Dermis microvascular lymphatic vessel endothelial cell (primary cell): ENCODE measurements around the gene HS6ST2. TPM values are rescaled to one million over a fixed set of nuclear protein-coding genes. Genes with fewer than 3 reads are reported as not detected.
A peak's percentile ranks its signal among the peaks of the same experiment; 100 is the strongest.

Experiments
- DNase-seq, 2 donors: peaks; one replicate each; pipeline versions ENCODE4 v3.0.0 to v3.0.0-alpha.2; 2010; ENCODE audit warnings: low read depth in 2 of 2
- total RNA-seq: library from RNA; depleted of rRNA; stranded (reverse); fragments of >200 nt; gene quantifications from 2 replicates; pipeline ENCODE4 v1.2.1, GENCODE V29; 2014

The HS6ST2 gene
- total RNA-seq, 1 donor from 2014 or later = 0.13 TPM

DNA sequence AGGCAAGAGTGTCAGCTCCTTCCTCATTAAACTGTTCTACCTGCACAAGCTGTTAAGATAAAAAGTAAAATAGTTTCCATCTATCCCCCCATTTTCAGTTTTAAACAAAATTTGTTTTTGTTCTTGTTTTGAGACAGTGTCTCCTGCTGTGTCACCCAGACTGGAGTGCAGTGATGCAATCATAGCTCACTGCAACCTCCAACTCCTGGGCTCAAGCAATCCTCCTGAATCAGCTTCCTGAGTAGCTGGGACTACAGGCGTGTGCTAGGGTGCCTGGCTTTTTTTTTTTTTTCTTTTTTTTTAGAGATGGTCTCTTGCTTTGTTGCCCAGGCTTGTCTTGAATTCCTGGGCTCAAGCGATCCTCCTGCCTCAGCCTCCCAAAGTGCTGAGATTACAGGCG, 105.4 kb downstream of the HS6ST2 start:
- no peak for DNase-seq

GRCh38 chrX:132848296-132848970, 110.0 kb downstream of the HS6ST2 start:
- DNase-seq = no peak

DNA sequence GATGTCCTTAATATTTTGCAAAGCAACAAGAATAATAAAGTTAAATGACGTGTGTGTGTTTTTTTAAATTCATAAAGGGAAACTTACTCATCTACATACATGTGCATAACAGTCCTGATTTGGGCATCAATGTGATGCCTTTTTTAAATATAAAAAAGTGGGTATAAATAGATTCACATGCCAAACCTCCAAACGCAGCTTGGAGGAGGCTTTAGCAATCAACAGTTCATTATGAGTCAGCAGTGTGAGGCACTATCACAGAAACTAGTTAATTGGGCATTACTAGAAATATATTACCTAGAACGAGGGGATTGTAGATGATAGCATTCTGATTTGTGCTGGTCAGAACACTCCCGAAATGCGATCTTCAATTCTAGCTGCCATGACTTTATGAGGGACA, 115.1 kb downstream of the HS6ST2 start:
- no peak for DNase-seq

DNA sequence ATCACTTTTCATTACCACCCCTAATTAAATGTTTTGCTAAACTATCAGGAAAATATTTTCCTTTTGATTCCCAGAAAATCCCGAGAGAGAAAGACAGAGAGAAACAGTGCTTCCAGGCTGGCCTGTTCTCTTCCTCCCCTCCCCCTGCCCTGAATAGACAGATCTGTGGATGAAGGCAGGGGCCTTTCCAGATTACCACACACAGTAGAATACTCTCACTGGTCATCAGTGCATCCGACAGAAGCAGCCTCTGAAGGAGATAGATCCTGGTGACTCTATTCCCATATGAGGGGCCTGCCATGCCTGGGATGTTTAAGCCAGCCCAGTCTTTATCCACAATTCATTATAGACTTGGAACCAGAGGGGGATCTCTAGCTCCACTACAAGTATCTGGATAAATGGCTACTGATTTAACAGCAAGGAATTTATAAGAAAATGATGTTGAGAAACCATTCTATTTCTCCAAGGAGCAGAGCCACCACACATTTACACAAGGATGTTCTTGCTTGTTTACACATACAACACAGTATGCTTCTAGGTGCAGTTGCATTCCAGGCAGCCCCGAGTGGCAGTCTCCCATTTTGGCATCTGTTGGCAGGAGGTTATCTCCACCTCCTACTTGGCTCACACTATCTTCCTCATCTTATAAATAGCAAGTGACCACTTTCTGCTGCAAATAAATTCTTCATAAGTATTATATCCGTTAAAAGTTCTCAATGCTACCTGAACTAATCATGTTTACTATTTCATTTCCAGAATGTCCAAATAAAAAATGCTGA, 115.8 kb downstream of the HS6ST2 start:
- DNase-seq = no peak

DNA sequence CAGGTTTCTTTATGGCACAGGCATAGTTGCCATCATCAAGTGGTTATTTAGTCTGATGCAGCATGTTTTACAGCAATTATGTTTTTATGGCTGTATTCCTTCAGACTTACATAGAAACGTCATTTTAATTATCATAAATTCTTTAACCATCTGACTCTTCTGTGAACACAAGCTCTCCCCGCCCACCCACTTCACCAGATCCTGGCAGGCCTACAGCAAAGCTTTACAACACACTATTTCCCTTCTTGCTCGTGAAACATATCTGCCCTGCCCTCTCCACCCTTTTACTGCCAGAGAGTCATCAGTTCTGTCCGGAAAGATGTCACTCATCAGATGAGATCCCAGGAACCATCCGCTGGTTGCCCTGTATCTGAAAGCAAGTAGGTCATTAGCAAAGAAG, 120.5 kb downstream of the HS6ST2 start:
- no peak for DNase-seq

DNA sequence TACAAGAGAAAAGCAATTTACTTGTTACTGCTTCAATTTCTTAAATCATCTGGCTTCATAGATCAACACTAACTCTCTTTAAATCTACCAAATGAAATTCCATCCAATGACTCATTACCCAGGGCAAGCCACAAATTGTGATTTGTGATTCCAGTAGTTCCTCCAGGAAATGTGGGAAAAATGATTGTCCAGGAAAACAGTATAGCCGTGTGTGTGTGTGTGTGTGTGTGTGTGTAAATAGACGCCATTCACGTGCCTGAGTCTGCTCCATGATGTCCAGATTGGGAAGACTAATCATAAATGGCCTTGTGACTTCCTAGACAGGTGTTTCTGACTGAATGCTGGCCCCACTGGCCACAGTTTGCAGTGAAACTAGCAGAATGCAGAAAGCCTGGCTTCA, 121.3 kb downstream of the HS6ST2 start:
- DNase-seq = peak; percentile 12 to 54

GRCh38 chrX:132836471-132836870, 122.0 kb downstream of the HS6ST2 start:
- DNase-seq = peak in 1 of 2 donors; percentile 1

DNA sequence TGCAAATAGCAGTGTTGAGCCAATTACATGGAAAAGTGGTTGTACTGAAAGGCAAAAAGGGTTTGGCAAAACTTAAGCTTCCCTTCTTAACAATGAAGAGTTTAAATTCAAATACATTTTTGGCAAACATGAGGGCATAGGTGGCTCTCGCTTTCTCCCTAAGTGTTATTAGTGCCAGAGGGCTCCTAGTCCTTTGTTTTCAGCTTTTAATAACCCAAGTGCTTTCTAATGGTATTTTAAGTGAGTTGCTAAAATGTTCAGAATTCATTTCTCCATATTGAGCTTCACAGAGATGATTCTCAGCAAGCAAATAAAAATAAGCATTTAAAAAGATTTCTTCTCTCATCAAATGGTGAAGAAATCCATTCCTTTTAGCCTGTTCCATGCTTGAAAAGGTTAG, 123.7 kb downstream of the HS6ST2 start:
- DNase-seq = no peak

- no peak for DNase-seq
Measured at GRCh38 chrX:132834109-132834508, 124.3 kb downstream of the HS6ST2 start.

DNA sequence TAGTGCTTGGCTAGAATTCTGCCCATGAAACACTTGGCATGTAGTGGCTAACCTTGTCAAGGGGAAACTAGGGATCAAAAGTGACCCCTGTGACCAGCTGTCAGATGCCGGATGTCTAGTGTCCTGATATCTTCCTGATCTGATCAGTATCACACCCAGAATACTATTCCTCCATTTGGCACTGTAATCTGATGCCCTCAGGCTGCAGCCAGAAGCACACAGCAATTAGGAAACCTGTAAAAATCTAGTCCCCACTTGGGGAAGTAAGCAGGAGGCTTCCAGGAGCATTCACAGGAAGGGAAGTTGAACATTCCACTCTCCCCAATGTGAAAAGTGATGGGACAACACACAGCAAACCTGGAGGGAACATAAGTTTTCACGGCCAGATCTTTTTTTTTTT, 125.1 kb downstream of the HS6ST2 start:
- DNase-seq = no peak

DNA sequence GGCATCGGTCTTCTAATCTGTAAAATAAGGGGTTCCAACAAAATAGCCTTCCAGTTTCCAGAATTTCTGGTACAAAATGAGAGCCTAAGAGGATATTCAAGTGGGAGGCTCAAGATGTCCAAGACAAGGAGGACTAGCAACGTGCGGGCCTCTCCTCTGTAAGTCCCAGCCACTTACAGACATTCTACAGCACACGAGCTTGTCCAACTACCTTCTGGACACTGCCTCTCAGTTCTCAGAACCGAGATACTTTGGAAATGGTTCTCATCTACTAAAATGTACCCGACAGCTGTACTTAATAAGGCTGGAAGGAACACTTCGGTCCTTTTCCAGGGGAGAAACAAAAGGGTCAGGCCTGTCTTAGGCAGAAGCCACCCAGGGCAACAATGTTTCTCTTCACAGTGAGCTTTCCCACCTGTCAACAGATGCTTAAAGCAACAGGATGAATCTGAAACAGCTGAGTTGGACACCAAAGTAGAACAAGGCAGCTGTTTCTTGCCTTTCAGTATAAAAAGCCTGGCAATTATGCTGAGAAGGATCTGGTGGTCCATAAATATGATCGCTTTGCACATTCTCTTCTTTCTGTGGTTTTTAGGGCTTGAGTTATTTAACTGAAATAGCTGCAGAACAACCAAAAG, 127.0 kb downstream of the HS6ST2 start:
- no peak for DNase-seq

DNA sequence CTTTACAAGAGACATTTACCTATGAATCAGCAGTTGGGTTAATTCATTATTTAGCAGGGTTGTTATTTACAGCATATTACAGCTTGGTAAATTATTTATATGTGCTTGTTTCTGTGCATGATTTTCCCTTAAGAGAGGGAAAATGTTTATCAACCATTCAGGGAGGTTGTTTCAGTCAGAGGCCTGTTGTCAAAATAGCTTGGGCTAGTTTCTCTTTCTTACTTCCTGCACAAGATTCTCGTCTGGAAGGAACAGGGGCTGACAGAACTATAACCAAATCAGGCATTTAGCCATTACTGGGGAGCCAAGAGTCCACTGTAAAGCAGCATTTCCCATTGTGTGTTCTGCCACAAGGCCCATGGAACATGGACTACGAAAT, 135.8 kb downstream of the HS6ST2 start:
- DNase-seq = no peak

DNA sequence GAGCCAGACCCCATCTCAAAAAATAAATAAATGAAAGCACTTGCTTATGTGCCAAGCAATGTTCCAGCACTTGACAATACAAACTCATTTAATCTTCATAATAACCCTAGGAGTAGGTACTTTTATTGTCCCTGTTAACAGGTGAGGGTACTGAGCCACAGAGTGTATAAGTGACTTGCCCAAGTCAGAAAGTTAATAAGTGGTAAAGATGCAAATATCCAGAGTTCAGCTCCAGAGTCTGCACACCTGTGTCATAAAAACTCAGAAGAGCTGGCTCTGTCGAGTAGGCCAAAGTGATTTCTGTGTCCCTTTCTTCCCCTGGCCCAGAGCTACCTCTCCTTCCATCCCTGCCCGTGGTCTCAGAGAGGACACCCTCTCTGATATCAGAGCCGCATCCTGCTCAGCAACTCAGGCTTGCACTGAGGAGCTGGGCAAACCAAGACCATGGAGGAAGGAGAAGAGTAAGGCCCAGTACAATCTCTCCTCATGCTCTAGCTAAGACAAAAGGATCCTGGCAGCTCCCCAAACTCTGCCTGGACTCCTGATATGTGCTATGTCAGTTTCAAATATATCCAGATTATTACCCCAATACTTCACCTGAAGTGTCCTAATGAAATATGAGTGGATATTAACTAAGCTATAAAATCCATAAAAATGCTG, 136.3 kb downstream of the HS6ST2 start:
- no peak for DNase-seq

DNA sequence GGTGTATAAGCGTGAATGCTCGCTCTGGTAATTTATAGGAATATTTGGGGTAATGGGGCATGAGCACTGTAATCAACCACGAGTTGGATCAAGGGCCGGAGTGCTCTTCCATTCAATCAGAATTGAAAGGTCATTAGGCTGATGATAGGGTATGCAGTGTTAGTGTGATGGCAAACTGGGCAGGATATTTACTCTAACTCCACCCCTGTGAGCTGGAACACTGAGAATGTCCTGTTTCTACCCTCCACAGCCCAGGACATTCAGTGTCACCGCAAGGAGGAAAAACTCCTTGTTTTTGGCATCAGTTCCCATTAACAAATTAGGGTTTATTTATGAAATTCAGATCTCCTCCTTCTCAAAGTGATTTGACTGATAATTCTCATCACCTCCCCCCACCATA, 137.8 kb downstream of the HS6ST2 start:
- DNase-seq = no peak

GRCh38 chrX:132819711-132820264, 138.6 kb downstream of the HS6ST2 start:
- no peak for DNase-seq

DNA sequence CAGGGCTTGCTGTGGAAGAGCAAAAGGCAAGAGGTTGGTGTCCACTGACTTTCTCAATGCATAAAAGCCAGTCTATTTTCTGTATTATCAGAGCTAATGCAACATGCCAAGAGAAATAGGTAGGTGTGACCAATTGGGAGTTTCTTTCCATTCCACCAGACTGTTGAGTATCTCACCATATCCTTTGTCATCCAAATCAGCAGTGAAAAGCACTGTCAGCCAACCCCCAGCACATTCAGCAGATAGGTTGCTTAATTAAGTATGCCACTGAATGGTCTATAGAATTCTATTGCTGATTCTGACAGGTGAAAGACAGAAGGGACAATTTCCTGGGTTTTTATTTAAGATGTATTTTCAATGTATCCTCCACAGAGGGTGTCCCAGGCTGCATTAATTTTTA, 139.8 kb downstream of the HS6ST2 start:
- DNase-seq = no peak

- no peak for DNase-seq
Measured at GRCh38 chrX:132815643-132816042, 142.8 kb downstream of the HS6ST2 start.

- DNase-seq = no peak
Measured at GRCh38 chrX:132810964-132811712, 147.3 kb downstream of the HS6ST2 start.

GRCh38 chrX:132810488-132810887, 147.9 kb downstream of the HS6ST2 start:
- no peak for DNase-seq

DNA sequence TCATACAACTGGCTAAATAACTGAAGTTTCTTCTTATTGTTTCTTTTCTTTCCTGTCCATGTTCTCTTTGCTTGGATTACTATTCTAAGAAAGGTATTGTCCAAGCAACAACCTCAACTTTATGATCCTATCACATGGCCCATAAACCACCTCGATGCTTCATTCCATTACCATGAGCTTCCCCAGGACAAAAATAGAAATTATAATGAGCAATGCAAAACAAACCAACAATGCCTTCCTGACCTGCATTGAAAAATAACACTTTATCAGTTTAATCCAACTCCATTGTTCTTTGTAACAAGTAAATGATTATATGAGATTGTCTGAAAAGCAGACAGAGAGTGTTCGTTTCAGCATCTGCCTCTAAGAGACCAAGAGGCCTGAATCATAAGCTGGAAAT, 148.8 kb downstream of the HS6ST2 start:
- no peak for DNase-seq

GRCh38 chrX:132807411-132808030, 150.9 kb downstream of the HS6ST2 start:
- DNase-seq = no peak
